OCI-LY7 (cell line): ENCODE data around the gene LMOD3. TPM values are rescaled to one million over a fixed set of nuclear protein-coding genes. Genes with fewer than 3 reads are reported as not detected.

Experiments used
- BruUV-seq: library from RNA; stranded (reverse); fragments of 400-500 nt; replicated peaks from 2 replicates; lab custom pipeline; 2021; lab: Mats Ljungman, UMichigan
- CTCF ChIA-PET: fragments of 300-600 bp; sonication (Branson Sonifier 250); formaldehyde crosslinking; loops from one replicate; lab custom pipeline; 2022; ENCODE audit warnings: antibody characterized with exemption; ENCODE audit not compliant: unreplicated experiment; lab: Charles Lee
- POLR2A ChIA-PET: fragments of 300-600 bp; sonication (Branson Sonifier 250); formaldehyde crosslinking; loops from one replicate; lab custom pipeline; 2022; ENCODE audit warnings: antibody characterized with exemption; lab: Charles Lee
- DNase-seq: peaks from one replicate; pipeline ENCODE4 v3.0.0-alpha.2; 2015; ENCODE audit warnings: low spot score
- H2AFZ ChIP-seq: fragments of 200-600 bp; sonication (generic), shearing (Covaris generic); 2 replicates; pipeline ENCODE4 v1.6.1; 2014; ENCODE audit warnings: mild to moderate bottlenecking, antibody characterized with exemption, low read length, moderate library complexity
- H3K27ac ChIP-seq: fragments of 200-600 bp; sonication (generic); 2 replicates; pipeline ENCODE4 v1.5.1; 2014; ENCODE audit warnings: mixed run types, low read depth, mild to moderate bottlenecking, moderate library complexity, low read length, inconsistent platforms; ENCODE audit not compliant: poor library complexity, severe bottlenecking
- H3K36me3 ChIP-seq: fragments of 200-600 bp; sonication (generic); 2 replicates; pipeline ENCODE4 v1.6.1; 2014; ENCODE audit warnings: mild to moderate bottlenecking, antibody characterized with exemption, low read length, moderate library complexity, mixed read lengths; ENCODE audit not compliant: insufficient read depth
- H3K4me1 ChIP-seq: fragments of 200-600 bp; sonication (generic); 2 replicates; pipeline ENCODE4 v1.5.1; 2014; ENCODE audit warnings: mild to moderate bottlenecking, low read length; ENCODE audit not compliant: insufficient read depth, poor library complexity, severe bottlenecking
- H3K4me2 ChIP-seq: fragments of 200-600 bp; sonication (generic); 2 replicates; pipeline ENCODE4 v1.6.1; 2014; ENCODE audit warnings: mild to moderate bottlenecking, low read length
- H3K4me3 ChIP-seq: fragments of 200-600 bp; sonication (generic); 2 replicates; pipeline ENCODE4 v1.5.1; 2014; ENCODE audit warnings: mild to moderate bottlenecking, low read depth, low read length; ENCODE audit not compliant: poor library complexity, severe bottlenecking
- H3K79me2 ChIP-seq: fragments of 200-600 bp; sonication (generic); 2 replicates; pipeline ENCODE4 v1.6.1; 2016; ENCODE audit warnings: low read depth, mild to moderate bottlenecking, low read length, moderate library complexity, mixed read lengths; ENCODE audit not compliant: insufficient read depth
- H3K9me2 ChIP-seq: fragments of 200-600 bp; sonication (generic); 2 replicates; pipeline ENCODE4 v1.6.1; 2016; ENCODE audit warnings: mild to moderate bottlenecking, low read length, mixed read lengths; ENCODE audit not compliant: insufficient read depth
- H3K9me3 ChIP-seq: fragments of 200-600 bp; sonication (generic); 2 replicates; pipeline ENCODE4 v1.6.1; 2014; ENCODE audit warnings: mild to moderate bottlenecking, mixed run types, low read length, mixed read lengths
- H4K20me1 ChIP-seq: fragments of 200-600 bp; sonication (generic); 2 replicates; pipeline ENCODE4 v1.6.1; 2014; ENCODE audit warnings: mild to moderate bottlenecking, antibody characterized with exemption, low read length, moderate library complexity, mixed read lengths; ENCODE audit not compliant: insufficient read depth
- CTCF ChIP-seq: fragments of 200-600 bp; sonication (generic); conservative IDR thresholded peaks from 2 replicates; pipeline ENCODE4 v1.5.1; 2014; ENCODE audit warnings: mild to moderate bottlenecking, antibody characterized with exemption, low read length, moderate library complexity, mixed read lengths
- EZH2phosphoT487 ChIP-seq: fragments of 200-600 bp; sonication (generic); IDR thresholded peaks from 2 replicates; pipeline ENCODE4 v1.6.1; 2018; ENCODE audit warnings: low read depth, borderline replicate concordance, mild to moderate bottlenecking, mixed run types, antibody characterized with exemption, low read length, moderate library complexity, mixed read lengths
- intact Hi-C: fragments of 100-400 bp; cut with micrococcal nuclease; formaldehyde crosslinking; loops from one replicate; pipeline ENCODE4 v1.10.0; 2022; ENCODE audit not compliant: unreplicated experiment
- total RNA-seq, 2 experiments: library from RNA; depleted of rRNA in 1 of 2; stranded (reverse); fragments of >200 nt in 1 of 2; shearing (Covaris generic) in 1 of 2; gene quantifications; 2 replicates each; pipeline ENCODE4 v1.2.3, GENCODE V29; 2014 to 2022

The LMOD3 gene
- total RNA-seq, 2 experiments from 2014 or later, result not detected

DNA sequence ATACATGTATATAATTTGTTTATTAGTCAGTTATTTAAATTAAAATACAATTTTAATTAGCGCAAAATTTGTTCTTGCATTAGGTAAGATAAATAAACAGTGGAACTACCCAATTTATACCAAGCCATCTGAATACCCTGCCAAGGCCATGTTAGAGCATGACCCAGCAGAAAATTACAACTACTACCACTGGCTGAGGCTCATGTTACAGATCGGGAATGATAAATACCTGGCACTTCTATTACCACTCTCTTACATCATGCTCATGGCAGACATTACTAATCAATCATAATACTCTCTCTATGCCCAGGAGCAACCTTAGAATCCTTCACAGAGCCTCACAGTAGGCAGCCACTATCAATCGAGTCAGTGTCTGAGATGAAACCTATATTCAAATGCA is 21.2 kb upstream of the LMOD3 start:
- H3K27ac ChIP-seq, result no peak overlapping the region
- no peak for DNase-seq
- TF ChIP-seq CTCF (no peak), EZH2phosphoT487 (no peak)
- H3K79me2 ChIP-seq, result no peaks in the 10 kb centered on the region
- BruUV-seq, result no TSS peak
- H3K9me3 ChIP-seq, result no peaks in the 10 kb centered on the region
- no peaks in the 10 kb centered on the region for H3K9me2 ChIP-seq
- H4K20me1 ChIP-seq, result no peaks in the 10 kb centered on the region
- H3K36me3 ChIP-seq, result no peaks in the 10 kb centered on the region
- no peak overlapping the region for H2AFZ ChIP-seq
- H3K4me2 ChIP-seq, result no peak overlapping the region
- ChIA-PET POLR2A (no interaction called here), CTCF (no interaction called here)
- H3K4me1 ChIP-seq, result no peaks in the 10 kb centered on the region
- H3K4me3 ChIP-seq, result no peak overlapping the region
- intact Hi-C loops, result no loop called here

DNA sequence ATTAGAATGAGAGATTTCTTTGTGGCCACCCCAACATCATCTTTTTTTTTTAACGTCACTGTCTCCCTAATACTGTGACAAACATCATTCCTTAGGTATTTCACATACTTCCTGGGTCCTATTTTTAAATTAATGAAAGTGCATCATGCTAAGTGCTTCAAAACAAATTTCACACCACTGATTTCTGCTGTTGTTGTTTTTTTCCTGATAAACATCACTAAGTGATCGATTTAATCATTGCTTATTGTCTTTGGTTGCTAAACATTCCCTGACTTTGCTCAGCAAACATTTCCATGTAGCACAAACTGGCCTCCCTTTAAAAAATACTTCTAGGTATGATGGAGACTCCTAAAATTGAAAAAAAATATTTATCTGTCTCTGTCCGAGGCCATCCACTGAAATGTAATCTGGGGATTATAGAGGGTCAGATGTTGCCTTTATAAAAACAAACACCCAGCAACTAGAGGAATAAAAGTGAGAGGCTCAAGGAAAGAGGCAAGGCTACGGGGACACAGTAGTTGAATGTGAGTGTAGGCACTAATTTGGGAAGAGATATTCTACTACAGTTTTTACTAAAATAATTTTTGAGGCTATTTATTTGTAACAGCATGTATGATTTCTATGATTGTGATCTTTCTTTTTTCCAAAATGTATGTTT is 20.5 kb upstream of the LMOD3 start:
- no peaks in the 10 kb centered on the region for H3K9me3 ChIP-seq
- ChIA-PET CTCF (no interaction called here), POLR2A (no interaction called here)
- H3K27ac ChIP-seq, result no peak overlapping the region
- H3K9me2 ChIP-seq, result no peaks in the 10 kb centered on the region
- DNase-seq, result no peak
- no peaks in the 10 kb centered on the region for H3K4me1 ChIP-seq
- no TSS peak for BruUV-seq
- H2AFZ ChIP-seq, result no peak overlapping the region
- H3K4me2 ChIP-seq, result no peak overlapping the region
- no peak overlapping the region for H3K4me3 ChIP-seq
- H3K79me2 ChIP-seq, result no peaks in the 10 kb centered on the region
- intact Hi-C loops, result no loop called here
- H3K36me3 ChIP-seq, result no peaks in the 10 kb centered on the region
- no peaks in the 10 kb centered on the region for H4K20me1 ChIP-seq
- TF ChIP-seq EZH2phosphoT487 (no peak), CTCF (no peak)

DNA sequence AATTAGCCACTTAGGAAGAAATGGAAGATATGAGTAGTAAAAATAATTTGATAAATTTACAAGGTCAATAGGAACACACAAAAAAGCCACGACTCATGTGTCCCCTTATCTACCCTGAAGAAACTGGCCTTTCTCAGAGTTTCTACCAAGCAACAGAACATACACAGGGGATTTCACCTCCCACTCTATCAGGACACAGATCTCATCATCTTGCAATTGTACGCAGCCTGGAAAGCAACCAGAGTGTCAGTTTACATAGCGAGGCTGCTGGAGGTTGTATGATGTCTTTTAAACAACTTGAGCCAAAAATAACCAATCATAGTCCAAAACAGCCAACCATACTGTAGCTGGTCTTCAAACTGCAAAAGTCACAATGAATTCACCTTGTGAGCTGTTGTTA is 19.7 kb upstream of the LMOD3 start:
- BruUV-seq, result no TSS peak
- Histone ChIP-seq H3K4me3 (no peak overlapping the region), H3K27ac (no peak overlapping the region), H2AFZ (no peak overlapping the region), H3K79me2 (no peaks in the 10 kb centered on the region), H3K9me3 (no peaks in the 10 kb centered on the region), H3K4me1 (no peaks in the 10 kb centered on the region), H3K36me3 (no peaks in the 10 kb centered on the region), H3K9me2 (no peaks in the 10 kb centered on the region), H3K4me2 (no peak overlapping the region), H4K20me1 (no peaks in the 10 kb centered on the region)
- intact Hi-C loops, result no loop called here
- no peak for DNase-seq
- TF ChIP-seq EZH2phosphoT487 (no peak), CTCF (no peak)
- CTCF ChIA-PET, result no interaction called here
- POLR2A ChIA-PET, result no interaction called here
